HG03045 (cell line): ENCODE results near the gene FAT1.

Experiments used
- ATAC-seq: cut with Tn5 transposase; IDR thresholded peaks from one replicate; pipeline ENCODE4 v1.9.1; 2021; ENCODE audit warnings: mild to moderate bottlenecking, moderate library complexity; ENCODE audit not compliant: unreplicated experiment

FAT1 gene

DNA sequence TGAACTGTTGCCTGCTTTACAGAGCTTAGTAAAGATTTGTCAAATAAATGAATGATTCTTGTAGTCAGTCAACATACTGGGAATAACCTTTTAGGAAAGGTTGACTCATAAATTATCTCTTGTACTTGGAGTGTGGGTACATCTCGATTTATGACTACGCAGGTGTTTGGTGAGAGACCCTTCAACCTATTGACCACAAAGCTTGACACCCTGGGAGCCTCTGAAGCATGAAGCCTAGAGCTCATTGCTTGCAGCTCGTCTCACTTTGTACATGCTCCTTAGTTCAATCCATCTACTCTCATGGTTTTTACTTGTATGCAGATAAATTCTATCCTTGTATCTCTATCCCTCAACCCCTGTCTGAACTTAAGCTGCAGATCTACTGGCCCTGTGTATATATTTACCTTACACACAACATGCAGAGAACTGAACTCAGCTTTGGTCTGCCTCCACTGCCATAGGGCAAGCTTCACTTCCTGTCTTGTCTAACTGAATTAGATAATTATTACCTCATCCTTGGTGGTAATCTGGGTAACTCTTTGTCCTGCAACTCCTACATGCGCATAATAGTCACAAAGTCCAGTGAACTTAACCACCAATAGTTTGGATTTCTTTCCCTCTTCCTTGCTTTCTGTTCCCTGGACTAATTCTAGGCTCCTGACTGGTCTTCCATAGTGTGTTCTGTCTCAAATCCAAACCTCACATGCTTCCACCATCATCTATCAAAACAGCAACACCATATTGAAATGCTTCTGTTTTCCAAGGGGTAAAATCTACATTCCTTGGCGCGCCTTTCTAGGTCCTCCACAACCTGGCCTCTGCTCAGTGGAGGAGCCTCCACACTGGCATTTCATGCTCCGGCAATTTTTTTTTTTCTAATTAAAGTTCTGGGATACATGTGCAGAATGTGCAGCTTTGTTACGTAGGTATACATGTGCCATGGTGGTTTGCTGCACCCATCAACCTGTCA is 32.2 kb upstream of the FAT1 start:
- ATAC-seq: no peak

GRCh38 chr4:186754976-186755375 is 31.3 kb upstream of the FAT1 start:
- ATAC-seq: no peak

- ATAC-seq: no peak
These were observed 28.7 kb upstream of the FAT1 start for GRCh38 chr4:186752325-186752724.

DNA sequence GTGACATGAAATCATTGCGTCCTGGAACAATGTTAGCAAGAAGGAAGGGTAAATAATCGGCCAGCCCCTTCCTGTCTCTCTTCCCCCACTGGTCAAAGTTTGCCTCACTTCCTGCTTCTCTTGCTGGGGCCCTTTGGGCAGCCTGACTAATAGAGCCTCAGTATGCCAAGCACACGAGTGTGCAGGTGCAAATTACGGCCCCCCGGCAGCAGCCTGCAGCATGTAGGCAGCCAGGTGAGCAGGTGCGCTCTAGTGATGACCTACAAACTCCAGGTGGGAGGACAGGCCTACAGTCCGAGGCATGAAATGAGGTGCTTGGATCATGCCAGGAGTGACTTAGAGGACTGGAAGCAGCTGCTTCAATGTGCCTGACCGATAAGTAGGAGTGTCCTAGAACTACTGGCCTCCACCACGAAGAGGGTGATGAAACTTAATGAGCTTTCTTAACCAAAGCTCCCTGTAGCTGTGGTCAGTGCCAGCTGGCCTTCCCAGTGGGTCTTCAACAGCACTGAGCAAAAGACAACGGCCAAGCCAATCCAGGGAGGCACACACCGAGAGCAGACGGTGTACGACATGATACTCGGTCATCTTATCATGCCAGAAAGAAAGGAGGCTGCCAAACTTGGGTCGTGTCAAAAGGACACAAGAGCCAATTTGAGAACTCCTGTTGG is 26.1 kb upstream of the FAT1 start:
- ATAC-seq: no peak

- no peak for ATAC-seq
These were observed 22.9 kb upstream of the FAT1 start for GRCh38 chr4:186746581-186746980.

DNA sequence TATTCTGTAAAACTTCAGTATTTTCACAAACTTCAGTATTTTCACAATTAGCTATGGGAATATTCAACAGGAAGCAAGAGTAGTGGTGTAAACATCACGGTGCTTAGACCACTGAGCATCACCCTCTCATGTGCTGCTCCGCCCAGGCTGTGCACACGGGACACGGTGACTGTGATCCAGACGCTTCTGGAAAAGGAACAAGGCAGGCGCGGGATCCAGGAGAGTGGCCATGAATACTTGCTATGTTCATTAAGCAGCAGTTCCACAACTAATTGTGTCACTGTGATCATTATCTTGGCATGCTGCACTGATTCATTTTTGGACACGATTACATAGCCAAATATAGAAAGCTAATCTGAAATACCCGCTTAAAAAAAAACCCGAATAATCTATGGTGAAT is 19.6 kb upstream of the FAT1 start:
- no peak for ATAC-seq

- no peak for ATAC-seq
These were observed 17.2 kb upstream of the FAT1 start for GRCh38 chr4:186740822-186741221.

- no peak for ATAC-seq
These were observed 16.3 kb upstream of the FAT1 start for GRCh38 chr4:186739802-186740434.

DNA sequence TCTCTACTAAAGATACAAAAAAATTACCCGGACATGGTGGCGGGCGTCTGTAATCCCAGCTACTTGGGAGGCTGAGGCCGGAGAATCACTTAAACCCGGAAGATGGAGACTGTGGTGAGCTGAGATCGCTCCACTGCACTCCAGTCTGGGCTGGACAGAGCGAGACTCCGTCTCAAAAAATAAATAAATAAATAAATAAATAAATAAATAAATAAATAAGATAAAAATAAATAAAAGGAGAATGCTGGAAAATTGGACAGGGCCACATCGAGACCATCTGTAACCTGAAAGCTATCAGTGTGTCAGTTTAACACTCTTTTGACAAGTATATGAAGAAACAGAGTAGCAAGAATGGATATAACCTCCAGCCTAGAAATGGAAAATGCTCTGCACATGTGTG is 15.7 kb upstream of the FAT1 start:
- ATAC-seq: no peak

- ATAC-seq: no peak
These were observed 14.8 kb upstream of the FAT1 start for GRCh38 chr4:186738421-186738820.

DNA sequence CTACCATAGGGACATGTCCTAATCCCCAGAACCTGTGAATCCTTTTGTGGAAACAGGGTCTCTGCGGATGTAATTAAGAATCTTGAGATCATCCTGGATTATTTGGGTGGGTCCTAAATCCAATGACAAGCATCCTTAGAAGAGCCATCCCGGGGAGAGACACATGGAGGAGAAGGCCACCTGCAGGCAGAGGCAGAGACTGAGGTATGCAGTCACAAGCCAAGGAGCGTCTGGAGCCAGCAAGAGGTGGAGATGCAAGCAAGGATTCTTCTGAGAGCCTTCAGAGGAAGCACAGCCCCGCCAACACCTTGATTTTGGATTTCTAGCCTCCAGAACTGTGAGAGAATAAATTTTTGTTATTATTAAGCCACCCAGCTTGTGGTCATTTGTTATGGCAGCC is 13.8 kb upstream of the FAT1 start:
- no peak for ATAC-seq

DNA sequence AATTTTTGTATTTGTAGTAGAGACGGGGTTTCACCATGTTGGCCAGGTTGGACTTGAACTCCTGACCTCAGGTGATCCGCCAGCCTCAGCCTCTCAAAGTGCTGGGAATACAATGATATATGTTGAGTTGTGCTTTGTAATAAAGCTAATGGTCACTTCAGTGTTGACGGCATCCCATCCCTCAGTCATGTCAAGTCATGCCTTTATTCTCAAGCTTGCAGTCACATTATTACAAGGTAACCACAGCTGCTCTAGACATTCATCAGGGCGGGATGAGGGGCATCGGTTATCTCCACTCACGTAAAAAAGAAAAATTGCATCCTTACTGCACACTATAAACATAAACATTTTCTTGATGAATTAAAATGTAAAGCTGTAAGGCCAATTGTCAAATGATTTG is 12.8 kb upstream of the FAT1 start:
- no peak for ATAC-seq

GRCh38 chr4:186734251-186734650 is 10.6 kb upstream of the FAT1 start:
- ATAC-seq: no peak

DNA sequence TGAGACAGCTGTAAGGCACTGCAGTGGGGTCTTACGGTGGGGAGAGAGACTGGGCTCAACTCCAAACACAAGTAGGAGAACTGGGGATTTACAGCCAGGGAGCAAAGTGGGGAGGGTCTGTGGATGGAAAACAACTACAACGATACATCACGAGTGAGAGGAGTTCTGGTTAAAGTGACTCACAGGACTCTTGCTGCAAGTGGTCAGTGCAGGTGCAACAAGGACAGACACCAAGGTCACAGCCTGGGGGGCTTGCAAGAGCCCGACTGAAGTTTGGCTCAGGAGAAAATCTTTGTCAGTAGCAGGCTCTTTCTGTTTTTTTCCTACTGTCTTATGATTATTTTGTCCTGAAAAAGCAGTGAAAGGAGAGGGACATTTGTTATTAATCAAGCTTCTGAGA is 10.1 kb upstream of the FAT1 start:
- no peak for ATAC-seq

- ATAC-seq: no peak
These were observed 7.0 kb upstream of the FAT1 start for GRCh38 chr4:186730621-186731020.

GRCh38 chr4:186729856-186730255 is 6.2 kb upstream of the FAT1 start:
- no peak for ATAC-seq

DNA sequence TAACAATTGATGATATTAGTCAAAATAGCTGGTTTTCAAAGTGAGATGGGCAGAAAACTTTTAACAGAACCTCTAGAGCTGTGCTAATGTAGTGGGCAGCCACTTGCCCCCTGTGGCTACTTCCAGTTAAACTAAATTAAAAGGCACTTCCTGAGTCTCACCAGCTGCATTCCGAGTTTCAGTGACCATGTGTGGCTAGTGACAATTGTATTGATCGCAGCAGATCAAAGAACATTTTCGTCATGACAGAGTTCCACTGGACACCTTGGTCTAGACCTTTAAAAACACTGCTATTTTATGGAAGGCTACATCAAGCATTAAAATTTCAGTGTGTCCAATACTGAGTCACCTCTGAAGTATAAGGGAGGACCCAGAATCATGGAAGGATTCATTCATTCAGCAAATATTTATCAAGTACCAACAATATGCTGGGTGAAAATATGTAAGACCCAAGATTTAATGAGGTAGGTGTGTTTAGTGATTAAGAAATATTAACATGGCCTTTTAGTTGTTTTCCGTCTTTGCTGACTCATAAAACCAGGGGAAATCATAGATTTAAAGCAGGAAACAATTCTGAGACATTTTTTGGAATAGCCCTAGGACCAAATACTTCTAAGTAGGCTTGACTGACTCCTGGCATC is 5.1 kb upstream of the FAT1 start:
- ATAC-seq: no peak

- no peak for ATAC-seq
These were observed 4.4 kb upstream of the FAT1 start for GRCh38 chr4:186727977-186728519.

- ATAC-seq: no peak
These were observed 3.7 kb upstream of the FAT1 start for GRCh38 chr4:186727169-186727976.
